CD4-positive, alpha-beta T cell treated with Interleukin-17A for 4 hours (primary cell): ENCODE results near the gene ZNF839.
"Not testable (repeated sequence)": the region's sequence is repeated elsewhere in the genome, so short reads cannot be mapped to it uniquely, and the experiment has no call there.

Experiments
- DNase-seq: peaks from one replicate; pipeline ENCODE4 v3.0.0-alpha.2; 2020; ENCODE audit warnings: mixed read lengths

Gene ZNF839

GRCh38 chr14:102342238-102342637 lies 22.7 kb downstream of the ZNF839 start:
- DNase-seq = no peak

GRCh38 chr14:102344084-102344483 lies 24.5 kb downstream of the ZNF839 start:
- DNase-seq = no peak

- no peak for DNase-seq
These were observed 24.9 kb downstream of the ZNF839 start for GRCh38 chr14:102344485-102344884.

- no peak for DNase-seq
These were observed 25.7 kb downstream of the ZNF839 start for GRCh38 chr14:102345232-102345631.

- no peak for DNase-seq
These were observed 27.1 kb downstream of the ZNF839 start for GRCh38 chr14:102346645-102347044.

- DNase-seq = no peak
These were observed 28.8 kb downstream of the ZNF839 start for GRCh38 chr14:102348376-102348775.

- DNase-seq = no peak
These were observed 31.5 kb downstream of the ZNF839 start for GRCh38 chr14:102351023-102351422.

- not testable (repeated sequence) for DNase-seq
These were observed 32.0 kb downstream of the ZNF839 start for GRCh38 chr14:102351593-102351992.

GRCh38 chr14:102352213-102352612 lies 32.7 kb downstream of the ZNF839 start:
- no peak for DNase-seq

GRCh38 chr14:102353126-102353619 lies 33.6 kb downstream of the ZNF839 start:
- no peak for DNase-seq

- DNase-seq = no peak
These were observed 36.7 kb downstream of the ZNF839 start for GRCh38 chr14:102356280-102356679.

GRCh38 chr14:102359341-102359740 lies 39.8 kb downstream of the ZNF839 start:
- DNase-seq = no peak

- DNase-seq = no peak
These were observed 40.8 kb downstream of the ZNF839 start for GRCh38 chr14:102360388-102360787.

GRCh38 chr14:102362084-102362483 lies 42.5 kb downstream of the ZNF839 start:
- peak; percentile 36 for DNase-seq

GRCh38 chr14:102362545-102363181 lies 43.1 kb downstream of the ZNF839 start, which contains the start of the genes CINP and TECPR2:
Gene CINP, minus strand, starts transcription at chr14:102362890. Its CDS starts 39 bp downstream, at chr14:102362851.
Gene TECPR2, plus strand, starts transcription at chr14:102362941. Its CDS starts 13,781 bp downstream, at chr14:102376722.
- DNase-seq = peak; percentile 98

- peak; percentile 33 for DNase-seq
These were observed 43.8 kb downstream of the ZNF839 start for GRCh38 chr14:102363182-102363943.

- no peak for DNase-seq
These were observed 50.8 kb downstream of the ZNF839 start for GRCh38 chr14:102370305-102370809.

- DNase-seq = no peak
These were observed 51.8 kb downstream of the ZNF839 start for GRCh38 chr14:102371361-102371760.

- DNase-seq = no peak
These were observed 53.6 kb downstream of the ZNF839 start for GRCh38 chr14:102373110-102373509.

GRCh38 chr14:102374264-102374663 lies 54.7 kb downstream of the ZNF839 start:
- no peak for DNase-seq

GRCh38 chr14:102375119-102375518 lies 55.6 kb downstream of the ZNF839 start:
- DNase-seq = no peak

- DNase-seq = no peak
These were observed 58.1 kb downstream of the ZNF839 start for GRCh38 chr14:102377696-102378095.

GRCh38 chr14:102378830-102379229 lies 59.3 kb downstream of the ZNF839 start:
- no peak for DNase-seq

GRCh38 chr14:102387086-102387485 lies 67.5 kb downstream of the ZNF839 start:
- DNase-seq = no peak
